ENCODE measurements around the gene ZBTB44. TPM values are rescaled to one million over a fixed set of nuclear protein-coding genes. Genes with fewer than 3 reads are reported as not detected.
A peak's percentile ranks its signal among the peaks of the same experiment; 100 is the strongest.
"Not testable (repeated sequence)": the region's sequence is repeated elsewhere in the genome, so short reads cannot be mapped to it uniquely, and the experiment has no call there.

Gene ZBTB44
- polyA plus RNA-seq, 1 experiment: 18.7 TPM

GRCh38 chr11:130249371-130249770 is 65.3 kb downstream of the ZBTB44 start:
- POLR2A ChIA-PET: no interaction called here
- CTCF ChIA-PET: no interaction called here
- no peak for DNase-seq (ENCODE audit: low read depth, low spot score)
- no peaks in the 10 kb centered on the region for H3K9me3 ChIP-seq (ENCODE audit: control insufficient read depth, insufficient read depth, low read length)
- no peak overlapping the region for H3K4me3 ChIP-seq (ENCODE audit: low read depth, low read length)
- H3K27me3 ChIP-seq (ENCODE audit: control insufficient read depth, insufficient read depth, low read length): no peaks in the 10 kb centered on the region
- TF ChIP-seq CTCF (IDR thresholded peaks at IDR 0.05; ENCODE audit: low read depth, low read length): no peak
- no peak overlapping the region for H3K27ac ChIP-seq (ENCODE audit: low read depth, low read length)

- H3K4me3 ChIP-seq (ENCODE audit: low read depth, low read length): no peak overlapping the region
- no peak for TF ChIP-seq CTCF (IDR thresholded peaks at IDR 0.05; ENCODE audit: low read depth, low read length)
- H3K9me3 ChIP-seq (ENCODE audit: control insufficient read depth, insufficient read depth, low read length): no peaks in the 10 kb centered on the region
- ChIA-PET POLR2A (no interaction called here), CTCF (no interaction called here)
- DNase-seq (ENCODE audit: low read depth, low spot score): no peak
- H3K27me3 ChIP-seq (ENCODE audit: control insufficient read depth, insufficient read depth, low read length): no peaks in the 10 kb centered on the region
- H3K27ac ChIP-seq (ENCODE audit: low read depth, low read length): no peak overlapping the region
Measured at GRCh38 chr11:130247319-130247718, 67.4 kb downstream of the ZBTB44 start.

- no peak for TF ChIP-seq CTCF (IDR thresholded peaks at IDR 0.05; ENCODE audit: low read depth, low read length)
- Histone ChIP-seq H3K9me3 (ENCODE audit: control insufficient read depth, insufficient read depth, low read length) (no peaks in the 10 kb centered on the region), H3K27ac (ENCODE audit: low read depth, low read length) (no peak overlapping the region), H3K4me3 (ENCODE audit: low read depth, low read length) (no peak overlapping the region), H3K27me3 (ENCODE audit: control insufficient read depth, insufficient read depth, low read length) (no peaks in the 10 kb centered on the region)
- ChIA-PET POLR2A (no interaction called here), CTCF (no interaction called here)
- DNase-seq (ENCODE audit: low read depth, low spot score): peak; percentile 24
Measured at GRCh38 chr11:130246738-130247137, 68.0 kb downstream of the ZBTB44 start.

GRCh38 chr11:130246270-130246669 is 68.4 kb downstream of the ZBTB44 start:
- TF ChIP-seq CTCF (IDR thresholded peaks at IDR 0.05; ENCODE audit: low read depth, low read length): no peak
- no peak overlapping the region for H3K4me3 ChIP-seq (ENCODE audit: low read depth, low read length)
- ChIA-PET CTCF (no interaction called here), POLR2A (no interaction called here)
- no peaks in the 10 kb centered on the region for H3K9me3 ChIP-seq (ENCODE audit: control insufficient read depth, insufficient read depth, low read length)
- DNase-seq (ENCODE audit: low read depth, low spot score): no peak
- H3K27ac ChIP-seq (ENCODE audit: low read depth, low read length): no peak overlapping the region
- H3K27me3 ChIP-seq (ENCODE audit: control insufficient read depth, insufficient read depth, low read length): no peaks in the 10 kb centered on the region

- CTCF ChIA-PET; DNase-seq (ENCODE audit: low read depth, low spot score); POLR2A ChIA-PET; H3K27ac ChIP-seq (ENCODE audit: low read depth, low read length); H3K27me3 ChIP-seq (ENCODE audit: control insufficient read depth, insufficient read depth, low read length); H3K9me3 ChIP-seq (ENCODE audit: control insufficient read depth, insufficient read depth, low read length); H3K4me3 ChIP-seq (ENCODE audit: low read depth, low read length): not testable (repeated sequence)
Measured at GRCh38 chr11:130245375-130245774, 69.3 kb downstream of the ZBTB44 start.

GRCh38 chr11:130244848-130245247 is 69.9 kb downstream of the ZBTB44 start:
- DNase-seq (ENCODE audit: low read depth, low spot score): no peak
- ChIA-PET CTCF (no interaction called here), POLR2A (no interaction called here)
- no peaks in the 10 kb centered on the region for H3K27me3 ChIP-seq (ENCODE audit: control insufficient read depth, insufficient read depth, low read length)
- H3K4me3 ChIP-seq (ENCODE audit: low read depth, low read length): no peak overlapping the region
- H3K27ac ChIP-seq (ENCODE audit: low read depth, low read length): no peak overlapping the region
- no peak for TF ChIP-seq CTCF (IDR thresholded peaks at IDR 0.05; ENCODE audit: low read depth, low read length)
- no peaks in the 10 kb centered on the region for H3K9me3 ChIP-seq (ENCODE audit: control insufficient read depth, insufficient read depth, low read length)

All from AG04450 (cell line).